AG09319 (cell line): ENCODE data around the gene ACTR3C.

Source experiments
- DNase-seq: peaks from one replicate; pipeline ENCODE4 v3.0.0-alpha.2; 2010; ENCODE audit warnings: low read depth; ENCODE audit errors: extremely low read depth
- TF ChIP-seq, protein P1 (sequence below): IDR thresholded peaks from 2 replicates; pipeline ENCODE4 v1.5.1; 2011; ENCODE audit warnings: low read depth, mild to moderate bottlenecking, inconsistent platforms, low read length, moderate library complexity

ACTR3C gene

DNA sequence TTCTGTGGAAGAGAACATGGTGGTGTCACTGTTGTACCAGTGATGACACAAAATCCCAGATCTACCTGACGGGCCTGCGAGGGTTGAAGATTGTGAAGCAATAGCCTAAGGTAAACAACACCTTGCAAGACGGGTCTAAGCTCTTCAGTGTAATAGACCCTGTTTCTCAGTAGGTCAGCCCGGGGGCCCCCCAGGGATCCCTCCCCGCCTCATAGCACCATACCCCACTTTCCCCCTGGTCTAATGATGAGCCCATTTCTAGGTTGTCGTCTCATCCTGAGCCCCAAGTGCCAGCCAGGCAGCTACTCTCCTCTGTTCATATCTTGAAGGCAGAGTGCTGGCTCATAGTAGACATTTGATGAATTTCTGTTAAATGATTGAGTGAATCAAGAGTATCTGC is 2.6 kb upstream of the ACTR3C start:
- no peak for DNase-seq
- TF ChIP-seq, protein P1, sequence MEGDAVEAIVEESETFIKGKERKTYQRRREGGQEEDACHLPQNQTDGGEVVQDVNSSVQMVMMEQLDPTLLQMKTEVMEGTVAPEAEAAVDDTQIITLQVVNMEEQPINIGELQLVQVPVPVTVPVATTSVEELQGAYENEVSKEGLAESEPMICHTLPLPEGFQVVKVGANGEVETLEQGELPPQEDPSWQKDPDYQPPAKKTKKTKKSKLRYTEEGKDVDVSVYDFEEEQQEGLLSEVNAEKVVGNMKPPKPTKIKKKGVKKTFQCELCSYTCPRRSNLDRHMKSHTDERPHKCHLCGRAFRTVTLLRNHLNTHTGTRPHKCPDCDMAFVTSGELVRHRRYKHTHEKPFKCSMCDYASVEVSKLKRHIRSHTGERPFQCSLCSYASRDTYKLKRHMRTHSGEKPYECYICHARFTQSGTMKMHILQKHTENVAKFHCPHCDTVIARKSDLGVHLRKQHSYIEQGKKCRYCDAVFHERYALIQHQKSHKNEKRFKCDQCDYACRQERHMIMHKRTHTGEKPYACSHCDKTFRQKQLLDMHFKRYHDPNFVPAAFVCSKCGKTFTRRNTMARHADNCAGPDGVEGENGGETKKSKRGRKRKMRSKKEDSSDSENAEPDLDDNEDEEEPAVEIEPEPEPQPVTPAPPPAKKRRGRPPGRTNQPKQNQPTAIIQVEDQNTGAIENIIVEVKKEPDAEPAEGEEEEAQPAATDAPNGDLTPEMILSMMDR: no peak

DNA sequence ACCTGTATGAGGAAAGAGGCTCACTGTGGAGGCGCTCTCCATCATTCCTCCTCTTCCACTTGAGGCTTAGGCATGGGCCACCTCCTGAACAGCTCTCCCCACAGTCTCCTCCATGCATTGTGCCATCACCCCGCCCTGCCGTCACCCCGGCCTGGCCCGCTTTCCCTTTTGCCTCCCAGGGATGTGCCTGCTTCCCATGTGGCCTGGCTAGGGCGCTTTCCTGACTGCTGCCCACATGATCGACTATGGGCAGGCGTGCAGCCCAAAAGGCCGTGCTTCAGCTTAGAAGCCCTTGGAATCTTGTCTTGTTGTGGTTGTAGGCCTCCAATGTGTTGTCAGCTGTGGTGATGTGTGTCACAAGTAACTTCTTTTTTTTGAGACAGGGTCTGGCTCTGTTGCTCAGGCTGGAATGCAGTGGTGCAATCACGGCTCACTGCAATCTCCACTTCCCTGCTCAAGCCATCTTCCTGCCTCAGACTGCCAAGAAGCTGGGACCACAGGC is 1.8 kb upstream of the ACTR3C start:
- TF ChIP-seq, protein P1: no peak
- no peak for DNase-seq

DNA sequence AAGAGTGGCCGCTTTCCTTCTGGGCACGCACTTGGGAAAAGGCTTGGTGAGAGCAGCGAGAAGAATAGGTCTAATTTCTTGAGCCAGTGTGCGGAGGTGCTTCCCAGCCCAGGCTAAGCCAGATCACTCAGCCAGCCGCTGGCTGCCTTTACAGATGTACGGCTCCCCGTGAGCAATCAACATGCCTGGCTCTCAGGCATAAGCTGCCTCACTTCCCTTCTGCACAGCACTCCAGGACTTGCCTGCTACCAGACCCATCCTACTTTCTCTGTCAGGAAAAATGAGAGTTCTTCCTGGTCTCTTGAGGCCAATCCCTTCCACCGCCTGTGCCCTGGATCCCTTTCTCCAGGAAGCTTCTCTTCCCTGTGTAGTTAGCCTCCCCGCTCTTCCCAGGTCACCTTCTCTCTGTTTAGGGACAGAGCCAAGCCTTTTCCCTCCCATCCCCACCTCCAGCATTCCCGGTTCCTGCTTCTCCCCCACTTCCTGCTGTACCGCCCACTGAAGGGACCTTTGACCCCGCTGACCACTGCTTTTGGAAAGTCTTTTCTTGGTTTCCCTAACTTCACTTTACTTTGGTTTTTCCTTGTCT is 1.1 kb upstream of the ACTR3C start:
- no peak for DNase-seq
- TF ChIP-seq, protein P1: no peak

DNA sequence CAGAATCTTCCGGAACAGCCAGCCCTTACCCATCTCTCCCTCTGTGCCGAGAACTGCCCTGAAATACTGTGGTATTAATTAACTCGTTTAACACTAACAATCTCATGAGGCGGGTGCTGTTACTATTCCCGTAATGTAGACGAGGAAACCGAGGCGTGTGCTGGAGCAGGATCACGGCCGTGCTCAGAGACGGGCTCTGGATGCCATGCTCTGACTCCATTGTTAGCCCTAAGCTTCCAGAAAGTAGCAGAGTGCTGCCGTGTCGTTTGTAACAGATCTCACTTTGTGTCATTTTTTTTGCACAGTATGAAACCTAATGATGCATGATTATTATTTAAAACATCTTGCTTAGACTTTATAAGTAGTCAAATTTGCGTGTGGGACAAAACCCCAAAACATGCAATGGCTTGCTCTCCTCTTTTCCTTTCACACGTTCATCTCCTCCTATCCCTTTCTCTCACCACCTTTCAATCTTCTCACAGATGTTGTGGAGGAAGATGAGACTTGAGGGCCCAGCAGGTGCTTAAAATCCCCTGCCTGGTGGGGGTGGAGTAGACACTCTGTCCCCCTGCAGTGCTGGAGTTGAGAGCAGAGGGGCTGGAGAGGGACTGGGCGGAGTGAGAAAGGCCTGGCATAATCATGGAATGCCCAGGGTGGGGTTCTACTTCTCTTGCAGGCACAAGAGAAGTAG is 482 bp upstream of the ACTR3C start:
- TF ChIP-seq, protein P1: no peak
- DNase-seq: no peak

DNA sequence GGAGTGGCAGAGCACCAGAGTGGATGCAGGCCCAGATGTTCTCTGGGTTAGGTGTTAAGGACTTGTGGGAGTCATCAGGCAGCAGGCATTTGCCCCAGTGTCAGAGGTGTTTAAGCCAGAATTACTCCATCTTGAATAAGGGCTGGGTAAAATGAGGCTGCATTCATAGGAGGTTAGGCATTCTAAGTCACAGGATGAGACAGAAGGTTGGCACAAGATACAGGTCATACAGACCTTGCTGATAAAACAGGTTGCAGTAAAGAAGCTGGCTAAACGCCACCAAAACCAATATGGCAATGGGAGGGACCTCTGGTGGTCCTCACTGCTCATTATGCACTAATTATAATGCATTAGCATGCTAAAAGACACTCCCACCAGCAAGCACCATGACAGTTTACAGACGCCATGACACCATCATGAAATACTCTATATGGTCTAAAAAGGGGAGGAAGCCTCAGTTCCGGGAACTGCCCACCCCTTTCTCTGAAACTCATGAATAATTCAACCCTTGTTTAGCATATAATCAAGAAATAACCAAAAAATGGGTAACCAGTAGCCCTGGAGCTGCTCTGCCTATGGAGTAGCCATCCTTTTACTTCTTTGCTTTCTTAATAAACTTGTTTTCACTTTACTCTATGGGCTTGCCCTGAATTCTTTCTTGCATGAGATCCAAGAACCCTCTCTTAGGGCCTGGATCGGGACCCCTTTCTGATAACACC is 1.1 kb downstream of the ACTR3C start:
- no peak for DNase-seq

DNA sequence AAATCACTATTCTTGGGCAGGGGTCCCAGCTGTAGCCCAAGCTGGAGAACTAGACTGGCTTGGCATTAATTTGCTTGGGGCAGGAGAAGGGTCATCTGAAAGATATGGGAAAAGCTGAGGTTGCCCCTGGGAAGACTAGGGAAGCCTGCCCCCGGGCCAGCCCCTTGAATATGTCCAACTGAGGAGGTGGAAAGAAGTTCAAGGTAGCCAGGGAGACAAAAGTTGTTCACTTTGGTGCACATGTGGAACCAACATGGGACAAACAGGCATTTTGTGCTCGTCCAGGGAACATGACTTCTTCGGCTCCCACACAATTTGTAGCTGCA is 1.6 kb downstream of the ACTR3C start:
- no peak for DNase-seq
- TF ChIP-seq, protein P1: no peak

More for the DNA sequence above, 1.1 kb downstream of the ACTR3C start:
- TF ChIP-seq, protein P1: no peak
